Pulmonary artery endothelial cell (primary cell): ENCODE results near the gene TRIM13. TPM values are rescaled to one million over a fixed set of nuclear protein-coding genes. Genes with fewer than 3 reads are reported as not detected.

Experiments
- DNase-seq: peaks from one replicate; pipeline ENCODE4 v3.0.0-alpha.2; 2011; ENCODE audit warnings: low read depth, low spot score
- total RNA-seq: library from RNA; depleted of rRNA; stranded (reverse); fragments of >200 nt; gene quantifications from 2 replicates; pipeline ENCODE4 v1.2.3, GENCODE V29; 2014

The TRIM13 gene
- total RNA-seq, 1 donor from 2014 or later = 20.4 TPM

DNA sequence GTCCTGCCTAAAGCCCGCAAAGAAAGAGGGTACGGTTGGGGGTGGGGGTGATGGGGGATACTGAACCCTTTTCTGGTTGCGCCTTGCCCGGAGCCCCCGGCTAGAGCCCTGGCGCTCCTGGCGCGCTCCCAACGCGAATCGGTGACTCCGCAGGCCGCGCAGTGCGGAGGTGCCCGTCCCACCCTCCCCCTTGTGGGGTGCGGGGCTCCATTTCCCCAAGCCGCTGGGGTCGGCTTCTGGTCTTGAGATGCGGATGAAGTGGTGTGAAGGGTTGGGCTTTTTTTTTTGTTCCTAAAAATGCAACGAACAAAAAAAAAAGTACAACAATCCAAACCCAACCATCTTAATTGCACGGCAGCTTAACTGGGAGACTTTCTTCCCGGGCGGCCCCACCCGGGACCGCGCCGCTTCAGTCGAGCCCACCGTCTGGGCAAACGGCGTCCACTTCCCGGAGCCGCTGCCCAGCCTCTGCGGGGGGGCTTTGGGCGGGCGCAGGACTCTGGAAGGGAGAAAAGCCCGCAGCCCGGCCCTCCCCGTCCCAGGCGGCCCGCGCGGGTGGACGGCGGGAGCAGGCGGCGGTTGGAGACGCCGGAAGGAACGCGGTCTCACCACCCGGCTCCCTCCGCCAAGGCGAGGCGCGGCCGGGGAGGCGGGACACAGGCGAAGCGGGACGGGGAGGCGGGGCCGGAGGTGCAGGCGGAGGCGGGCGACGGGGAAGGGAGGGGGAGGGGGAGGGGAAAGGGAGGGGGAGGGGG is 504 bp upstream of the TRIM13 start:
- DNase-seq = peak; percentile 74

DNA sequence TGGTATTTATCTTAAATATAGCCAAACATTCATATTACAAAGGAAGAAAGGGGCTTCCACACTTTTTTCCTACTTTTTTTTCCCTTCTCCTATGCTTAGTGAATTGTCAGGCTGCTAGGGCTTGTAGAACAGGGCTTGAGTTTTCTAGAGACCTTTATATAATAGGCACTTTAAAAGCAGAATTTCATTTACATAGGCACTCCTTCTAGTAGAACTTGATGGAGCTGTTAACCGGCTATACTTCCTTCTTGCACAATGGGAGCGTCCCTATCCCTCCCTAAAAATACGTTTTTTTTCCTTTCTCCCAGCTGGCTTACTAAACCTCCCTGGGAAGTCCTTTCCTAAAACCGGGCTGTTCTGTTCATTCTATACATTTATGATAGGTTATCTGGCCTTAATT is 1.1 kb downstream of the TRIM13 start:
- no peak for DNase-seq

DNA sequence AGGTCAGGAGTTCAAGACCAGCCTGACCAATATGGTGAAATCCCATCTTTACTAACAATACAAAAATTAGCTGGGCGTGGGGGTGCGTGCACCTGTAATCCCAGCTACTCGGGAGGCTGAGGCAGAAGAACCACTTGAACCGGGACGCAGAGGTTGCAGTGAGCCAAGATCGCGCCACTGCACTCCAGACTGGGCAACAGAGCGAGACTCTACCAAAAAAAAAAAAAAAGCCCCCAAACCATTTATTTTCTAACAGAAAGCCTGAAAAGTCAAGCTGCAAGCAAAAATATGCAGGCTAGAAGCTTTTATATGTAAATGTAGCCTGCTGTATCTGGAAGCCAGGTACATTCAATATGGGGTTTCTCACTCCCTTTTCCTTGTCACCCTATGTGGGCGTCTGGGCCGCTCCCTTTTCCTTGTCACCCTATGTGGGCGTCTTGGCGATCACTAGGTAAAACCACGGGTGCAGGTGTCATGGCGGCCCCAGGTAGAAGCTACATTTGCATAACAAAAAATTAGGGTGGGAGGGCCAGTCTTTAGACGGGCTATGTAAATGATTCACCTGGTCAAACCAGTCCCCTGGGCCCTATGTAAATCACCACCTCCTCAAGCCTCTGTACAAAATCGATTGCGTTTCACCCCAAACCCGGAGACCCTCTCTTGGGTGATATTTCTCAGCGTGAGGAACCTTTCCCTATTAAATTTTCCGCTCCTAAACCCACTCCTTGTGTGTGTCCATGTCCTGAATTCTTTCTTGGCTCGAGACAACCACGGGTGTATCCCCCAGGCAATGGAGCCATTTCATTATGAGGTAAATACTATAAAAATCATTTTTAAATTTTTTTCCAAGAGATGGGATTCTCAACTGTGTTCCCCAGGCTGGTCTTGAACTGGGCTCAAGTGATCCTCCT is 2.1 kb downstream of the TRIM13 start:
- DNase-seq = no peak

DNA sequence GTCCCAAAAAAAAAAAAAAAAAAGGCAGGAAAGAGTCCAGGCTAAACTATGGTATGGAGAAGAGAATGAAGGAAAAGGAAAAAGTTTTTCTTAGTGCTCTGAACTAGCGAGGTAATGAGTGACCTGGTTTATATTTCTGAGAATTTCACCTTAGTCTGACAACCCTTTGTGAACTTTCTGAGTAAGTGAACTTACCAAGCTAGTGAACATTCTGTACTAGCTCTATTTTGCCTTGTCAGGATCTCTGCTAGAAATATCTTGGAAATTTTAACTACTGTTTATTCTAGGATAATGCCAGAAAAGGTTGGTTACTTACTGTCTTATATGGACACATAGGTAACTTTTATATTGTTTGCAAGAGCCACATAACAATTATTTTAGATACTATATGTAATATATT is 4.4 kb downstream of the TRIM13 start:
- no peak for DNase-seq

DNA sequence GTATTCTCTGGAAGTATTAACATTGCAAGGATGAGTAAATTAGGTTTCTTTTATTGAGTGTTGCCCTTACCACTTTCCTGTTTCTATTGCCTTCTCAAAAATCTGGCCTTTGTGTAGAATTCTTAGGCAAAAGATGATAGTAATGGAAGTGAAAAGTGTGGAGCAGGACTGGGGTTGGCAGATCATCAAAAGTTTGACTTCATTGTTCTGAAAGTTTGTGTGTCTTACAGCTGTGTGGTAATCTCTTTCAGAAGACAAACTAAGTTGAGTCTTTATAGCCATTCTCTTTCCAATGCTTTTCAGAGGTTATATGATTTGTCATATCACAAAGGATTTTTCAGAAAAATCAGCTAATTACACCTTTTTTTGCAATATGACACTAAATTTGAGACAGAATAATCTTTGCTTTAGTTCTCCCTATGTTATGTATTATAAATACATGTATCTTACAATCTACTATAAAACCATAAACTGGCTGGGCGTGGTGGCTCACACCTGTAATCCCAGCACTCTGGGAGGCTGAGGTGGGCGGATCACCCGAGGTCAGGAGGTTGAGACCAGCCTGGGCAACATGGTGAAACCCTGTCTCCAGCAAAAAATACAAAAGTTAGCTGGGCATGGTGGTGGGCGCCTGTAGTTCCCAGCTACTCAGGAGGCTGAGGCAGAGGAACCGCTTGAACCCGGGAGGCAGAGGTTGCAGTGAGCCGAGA is 9.7 kb downstream of the TRIM13 start:
- no peak for DNase-seq

DNA sequence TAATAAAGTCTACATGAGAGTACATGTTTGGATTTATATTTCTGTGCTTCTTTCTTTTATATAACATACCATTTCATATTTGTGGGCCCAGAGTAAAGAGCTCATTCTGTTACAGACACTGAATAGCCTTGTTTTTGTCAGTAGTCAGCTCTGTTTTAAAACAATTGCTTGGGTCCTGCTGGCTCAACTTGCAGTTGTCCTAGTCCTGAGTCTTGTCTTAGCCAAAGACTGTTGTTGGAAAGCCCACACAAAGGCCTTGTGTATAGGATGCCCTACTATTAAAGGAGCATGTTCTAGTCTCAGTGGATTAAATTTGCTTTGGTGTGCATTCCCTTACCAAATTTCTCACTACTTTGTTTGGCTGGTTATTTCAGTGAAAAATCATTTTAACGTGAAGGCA is 14.6 kb downstream of the TRIM13 start:
- no peak for DNase-seq

DNA sequence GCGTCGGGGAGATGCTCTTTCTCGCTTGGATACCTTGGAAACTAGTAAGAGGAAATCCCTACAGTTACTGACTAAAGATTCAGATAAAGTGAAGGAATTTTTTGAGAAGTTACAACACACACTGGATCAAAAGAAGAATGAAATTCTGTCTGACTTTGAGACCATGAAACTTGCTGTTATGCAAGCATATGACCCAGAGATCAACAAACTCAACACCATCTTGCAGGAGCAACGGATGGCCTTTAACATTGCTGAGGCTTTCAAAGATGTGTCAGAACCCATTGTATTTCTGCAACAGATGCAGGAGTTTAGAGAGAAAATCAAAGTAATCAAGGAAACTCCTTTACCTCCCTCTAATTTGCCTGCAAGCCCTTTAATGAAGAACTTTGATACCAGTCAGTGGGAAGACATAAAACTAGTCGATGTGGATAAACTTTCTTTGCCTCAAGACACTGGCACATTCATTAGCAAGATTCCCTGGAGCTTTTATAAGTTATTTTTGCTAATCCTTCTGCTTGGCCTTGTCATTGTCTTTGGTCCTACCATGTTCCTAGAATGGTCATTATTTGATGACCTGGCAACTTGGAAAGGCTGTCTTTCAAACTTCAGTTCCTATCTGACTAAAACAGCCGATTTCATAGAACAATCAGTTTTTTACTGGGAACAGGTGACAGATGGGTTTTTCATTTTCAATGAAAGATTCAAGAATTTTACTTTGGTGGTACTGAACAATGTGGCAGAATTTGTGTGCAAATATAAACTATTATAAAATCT is 15.7 kb downstream of the TRIM13 start:
- no peak for DNase-seq

DNA sequence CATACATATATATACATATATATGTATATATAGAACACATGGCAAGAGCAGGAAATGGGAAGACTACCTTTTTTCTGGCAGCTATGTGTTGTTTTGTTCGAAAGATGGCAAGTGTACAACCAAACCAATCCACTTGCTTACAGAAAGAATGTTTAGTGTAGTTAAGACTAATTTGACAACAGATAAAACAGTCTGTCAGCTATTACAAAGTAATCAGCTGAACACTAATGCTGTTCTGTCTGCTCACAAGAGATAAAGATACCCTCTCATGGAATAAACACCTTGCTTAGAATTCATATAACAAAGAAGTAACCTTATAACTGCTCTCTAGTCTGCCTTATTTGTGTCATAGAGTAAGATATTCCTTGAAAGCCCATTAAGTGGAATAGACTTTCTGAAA is 17.5 kb downstream of the TRIM13 start:
- DNase-seq = no peak

DNA sequence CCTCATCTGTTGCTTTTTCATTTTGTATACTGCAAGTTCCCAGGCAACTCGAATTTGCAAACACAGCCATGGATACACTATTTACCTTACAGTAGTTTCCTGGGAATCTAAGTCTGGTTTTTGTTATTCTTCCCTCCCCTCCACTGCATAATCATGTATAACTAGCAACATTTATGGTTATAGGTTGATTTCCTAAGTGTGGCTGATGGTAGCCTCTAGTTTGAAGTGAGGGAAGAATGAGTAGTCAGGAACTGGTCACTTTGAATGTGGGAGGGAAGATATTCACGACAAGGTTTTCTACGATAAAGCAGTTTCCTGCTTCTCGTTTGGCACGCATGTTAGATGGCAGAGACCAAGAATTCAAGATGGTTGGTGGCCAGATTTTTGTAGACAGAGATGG is 18.4 kb downstream of the TRIM13 start, which contains the start of gene KCNRG:
KCNRG (plus strand) TSS at position 187 of the 400 bp plus-strand sequence; CDS start at position 237, 50 bp downstream.
- no peak for DNase-seq

DNA sequence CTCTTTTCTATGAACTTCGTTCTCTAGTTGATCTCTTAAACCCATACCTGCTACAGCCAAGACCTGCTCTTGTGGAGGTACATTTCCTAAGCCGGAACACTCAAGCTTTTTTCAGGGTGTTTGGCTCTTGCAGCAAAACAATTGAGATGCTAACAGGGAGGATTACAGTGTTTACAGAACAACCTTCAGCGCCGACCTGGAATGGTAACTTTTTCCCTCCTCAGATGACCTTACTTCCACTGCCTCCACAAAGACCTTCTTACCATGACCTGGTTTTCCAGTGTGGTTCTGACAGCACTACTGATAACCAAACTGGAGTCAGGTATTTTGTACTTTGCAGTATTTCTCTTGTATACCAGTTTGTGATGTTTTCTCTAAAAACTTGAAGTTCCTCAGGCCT is 18.9 kb downstream of the TRIM13 start:
- no peak for DNase-seq

DNA sequence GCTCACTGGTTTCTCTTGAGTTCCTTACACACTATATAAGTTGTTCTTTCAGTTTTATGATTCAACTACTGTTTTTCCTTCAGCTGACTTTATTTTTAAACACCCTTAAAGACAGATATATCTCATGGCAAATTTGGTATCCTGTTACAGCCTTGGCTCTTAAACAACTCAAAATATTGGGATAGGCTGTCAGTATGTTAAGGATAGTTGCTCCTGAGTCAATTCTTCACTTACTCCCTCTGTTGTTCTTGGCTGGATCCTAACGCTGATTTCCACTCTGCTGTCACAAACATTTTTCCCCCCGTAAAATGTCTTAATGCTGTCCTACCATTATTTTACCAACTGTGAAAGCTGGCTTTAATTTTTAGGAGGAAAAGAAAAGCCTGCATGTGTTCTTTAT is 19.6 kb downstream of the TRIM13 start:
- DNase-seq = no peak

DNA sequence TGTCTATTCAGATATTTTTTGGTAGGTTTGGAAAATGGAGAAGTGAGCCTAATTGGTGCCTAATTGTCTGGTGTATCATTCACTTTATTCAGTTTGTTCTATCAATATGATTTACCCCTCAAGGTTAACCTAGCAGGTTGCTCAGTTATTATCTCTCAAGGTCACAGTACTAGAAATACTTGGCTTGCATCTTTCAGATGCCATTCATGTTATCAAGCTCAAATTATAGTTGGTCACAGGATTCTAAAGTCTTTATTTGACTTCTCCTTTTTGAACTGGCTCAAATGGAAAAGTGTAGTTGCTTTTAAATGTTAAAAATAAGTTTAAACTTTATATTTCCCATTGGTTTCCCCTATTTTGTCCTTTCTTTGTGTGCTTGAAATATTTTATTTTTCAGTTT is 21.0 kb downstream of the TRIM13 start:
- DNase-seq = no peak

DNA sequence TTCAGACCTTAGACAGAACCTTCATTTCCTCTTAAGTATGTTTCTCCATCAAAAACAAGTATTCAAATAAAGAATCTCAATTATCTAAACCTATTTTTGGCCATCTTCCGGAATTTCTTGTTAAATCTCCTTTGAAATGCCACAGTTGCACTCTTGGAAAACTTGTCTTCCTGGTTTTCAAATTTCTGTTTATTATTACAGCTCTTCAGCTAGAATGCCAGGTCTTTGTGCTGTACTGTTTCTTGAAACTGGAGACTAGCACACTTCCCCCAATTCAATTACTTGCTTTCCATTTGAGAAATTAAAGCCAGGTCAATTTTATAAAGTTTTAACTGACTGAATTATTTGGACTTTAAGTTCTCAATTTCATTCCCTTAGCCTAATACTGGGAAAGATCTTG is 28.6 kb downstream of the TRIM13 start:
- DNase-seq = no peak

DNA sequence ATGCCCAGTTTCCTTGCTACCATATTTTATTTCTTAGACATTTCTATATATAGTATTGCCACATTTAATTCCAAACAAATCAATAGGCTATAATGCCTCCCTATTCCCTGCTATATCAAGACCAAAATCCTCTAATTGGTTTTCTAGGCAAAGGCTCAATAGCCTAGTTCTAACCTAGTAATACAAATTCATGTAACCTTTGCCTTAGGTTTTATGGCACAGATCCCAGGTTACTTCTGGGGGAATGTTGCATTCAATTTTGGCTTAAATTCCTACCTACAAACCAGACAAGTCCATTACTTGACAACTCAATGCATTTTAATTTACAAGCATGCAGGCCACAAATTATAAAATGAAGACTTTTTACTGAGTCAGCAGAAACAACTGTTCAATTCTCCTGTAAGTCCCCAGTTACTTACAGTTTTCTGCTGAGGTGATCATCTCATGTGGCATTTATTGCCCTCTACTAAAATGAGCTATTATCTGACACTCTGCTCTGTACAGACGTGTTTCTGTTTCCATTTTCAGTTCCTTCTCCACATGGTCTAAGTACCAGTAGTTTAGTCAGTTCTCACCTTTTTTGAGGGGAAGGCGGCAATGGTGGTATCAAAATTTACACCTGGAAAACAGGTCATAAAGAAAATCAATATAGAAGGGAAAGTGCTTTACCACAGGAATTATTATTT is 30.1 kb downstream of the TRIM13 start:
- no peak for DNase-seq

DNA sequence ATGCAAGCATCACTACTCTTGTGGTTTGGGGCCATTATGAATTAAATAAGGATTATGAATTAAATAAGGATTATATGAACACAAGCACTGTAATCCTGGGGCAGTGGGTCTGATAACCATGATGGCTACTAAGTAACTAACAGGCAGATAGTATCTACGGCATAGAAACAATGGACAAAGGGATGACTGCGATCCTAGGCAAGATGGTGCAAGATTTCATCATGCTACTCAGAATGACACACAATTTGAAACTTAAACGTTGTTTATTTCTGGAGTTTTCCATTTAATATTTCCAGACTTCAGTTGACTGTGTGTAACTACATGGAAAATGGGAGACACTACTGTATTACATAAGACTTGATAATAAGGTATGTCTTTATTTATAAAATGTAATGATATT is 33.5 kb downstream of the TRIM13 start:
- no peak for DNase-seq

DNA sequence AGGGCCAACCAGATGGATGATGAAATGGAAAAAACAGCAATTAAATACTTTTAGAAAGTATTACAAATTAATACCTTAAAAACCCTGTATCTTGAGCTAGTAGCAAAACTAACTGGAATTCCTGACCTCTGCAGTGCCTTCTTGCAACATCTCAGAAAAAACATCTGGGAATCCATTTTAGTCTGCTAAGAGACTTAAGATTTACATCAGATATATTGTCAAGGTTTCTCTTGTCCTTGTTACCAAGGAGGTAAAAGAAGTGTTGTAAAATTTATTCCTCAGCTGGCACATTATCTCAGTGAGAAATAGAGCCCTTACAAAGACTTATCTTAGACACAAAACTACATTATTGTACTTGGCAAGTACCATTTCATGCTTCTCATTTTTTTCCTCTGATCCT is 36.9 kb downstream of the TRIM13 start:
- DNase-seq = no peak

DNA sequence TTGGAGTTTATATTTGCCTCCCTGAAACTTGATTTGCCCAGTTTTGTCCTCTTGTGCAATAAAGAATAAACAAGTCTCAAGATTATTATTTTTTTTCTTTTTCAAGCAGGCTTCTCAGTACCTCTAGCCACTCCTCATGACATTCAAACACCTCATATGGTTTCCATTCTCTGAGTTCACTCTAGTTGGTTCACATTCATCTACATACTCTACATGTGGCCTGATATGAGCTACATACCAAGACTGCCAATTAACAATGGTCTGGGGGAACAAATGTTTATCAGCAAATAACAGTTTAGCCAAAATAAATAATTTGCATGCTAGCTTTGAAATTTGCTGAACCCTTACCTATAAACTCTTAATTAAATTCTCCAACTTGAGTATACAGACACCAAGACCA is 40.9 kb downstream of the TRIM13 start:
- DNase-seq = no peak

DNA sequence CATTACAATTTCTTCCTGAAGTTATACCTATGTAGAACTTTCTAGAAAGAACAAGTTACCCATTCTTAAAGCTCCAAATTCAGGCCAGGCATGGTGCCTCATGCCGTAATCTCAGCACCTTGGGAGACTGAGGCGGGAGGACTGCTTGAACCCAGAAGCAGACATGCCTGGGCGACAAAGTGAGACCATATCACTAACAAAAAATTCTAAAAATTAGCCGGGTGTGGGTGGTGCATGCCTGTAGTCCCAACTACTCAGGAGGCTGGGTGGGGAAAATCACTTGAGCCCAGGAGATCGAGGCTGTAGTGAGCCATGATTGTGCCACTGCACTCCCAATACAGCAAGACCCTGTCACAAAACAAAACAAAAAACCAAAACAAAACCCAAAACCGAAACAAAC is 41.4 kb downstream of the TRIM13 start:
- no peak for DNase-seq

DNA sequence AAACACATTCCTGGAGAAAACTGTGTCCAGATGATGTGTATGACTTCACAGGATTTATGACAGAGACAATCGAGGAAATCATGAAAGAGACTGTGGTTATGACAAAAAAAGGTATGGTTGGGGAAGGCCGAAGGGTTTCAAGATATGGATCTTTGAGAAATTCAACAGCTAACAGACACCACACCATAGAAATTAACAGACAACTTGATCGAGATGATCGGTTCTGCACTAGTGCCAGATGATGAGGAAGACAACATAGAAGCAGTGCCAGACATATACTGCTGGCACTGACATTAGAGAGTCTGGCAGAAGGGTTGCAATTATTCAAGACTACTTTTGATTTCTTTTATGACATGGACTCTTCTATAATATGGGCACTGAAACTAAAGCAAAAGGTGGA is 55.6 kb downstream of the TRIM13 start:
- DNase-seq = no peak

DNA sequence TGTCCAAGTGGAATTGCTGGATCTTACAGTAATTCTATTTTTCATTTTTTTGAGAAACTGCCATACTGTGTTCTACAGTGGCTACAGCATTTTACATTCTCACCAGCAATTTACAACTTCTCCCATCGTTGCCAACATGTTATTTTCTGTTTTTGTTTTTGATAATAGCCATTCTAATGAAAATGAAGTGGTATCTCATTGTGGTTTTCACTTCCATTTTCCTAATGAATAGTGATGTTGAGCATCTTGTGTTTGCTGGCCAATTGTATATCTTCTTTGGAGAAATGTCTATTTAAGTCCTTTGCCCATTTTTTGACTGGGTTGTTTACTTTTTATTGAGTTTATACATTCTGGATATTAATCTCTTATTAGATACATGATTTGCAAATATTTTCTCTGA is 57.0 kb downstream of the TRIM13 start:
- no peak for DNase-seq

DNA sequence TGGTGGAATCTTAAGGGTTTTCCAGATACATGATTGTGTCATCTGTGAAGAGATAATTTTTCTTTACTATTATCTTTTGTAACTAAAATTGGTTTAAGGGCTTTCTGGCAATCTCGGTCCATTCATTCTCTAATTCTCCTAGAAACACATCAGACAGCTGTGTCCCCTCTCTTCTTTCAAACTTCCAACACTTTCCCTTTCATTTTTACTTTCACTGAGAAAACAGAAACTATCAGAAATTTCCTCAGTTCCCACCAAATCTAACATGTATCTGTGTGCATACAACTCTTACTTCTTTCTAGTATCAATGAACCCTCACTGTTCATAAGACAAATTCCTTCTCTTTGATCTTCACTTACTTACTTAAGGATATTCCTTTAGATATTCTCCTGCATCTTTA is 58.6 kb downstream of the TRIM13 start:
- no peak for DNase-seq
